Stimulated activated CD8-positive, alpha-beta memory T cell treated with anti-CD3 and anti-CD28 coated beads, Interleukin-12 subunit alpha, Interleukin-12 subunit beta, amount 100 ng/mL, for 4 hours (primary cell): ENCODE data around the gene PLIN5.
"Not testable (repeated sequence)": the region's sequence is repeated elsewhere in the genome, so short reads cannot be mapped to it uniquely, and the experiment has no call there.

Experiments used
- DNase-seq: peaks from one replicate; pipeline ENCODE4 v3.0.0-alpha.2; 2020; ENCODE audit warnings: low read depth

PLIN5 gene

DNA sequence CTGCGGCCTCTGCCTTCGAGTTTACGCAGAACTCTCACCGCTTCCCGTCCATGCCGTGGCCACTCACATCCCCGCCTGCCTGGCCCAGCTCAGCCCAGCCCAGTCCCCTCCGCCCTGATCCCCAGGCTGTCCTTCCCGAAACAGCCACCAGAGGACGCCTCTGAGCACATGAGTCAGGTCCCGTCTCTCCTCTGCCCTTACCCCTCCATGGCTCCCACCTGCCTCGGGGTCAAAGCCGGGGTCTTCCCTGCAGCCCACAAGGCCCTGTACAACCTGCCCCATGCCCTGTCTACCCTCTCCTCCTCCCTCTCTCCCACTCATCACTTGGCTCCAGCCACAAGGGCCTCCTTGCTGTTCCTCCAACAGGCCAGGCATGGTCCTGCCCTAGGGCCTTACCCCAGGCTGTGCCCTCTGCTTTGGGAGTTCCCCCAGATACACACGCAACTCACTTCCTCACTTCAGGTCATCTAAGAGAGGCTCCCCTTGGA, 32.6 kb upstream of the PLIN5 start:
- peak; percentile 29 for DNase-seq

GRCh38 chr19:4566402-4567051, 31.5 kb upstream of the PLIN5 start:
- DNase-seq: no peak

DNA sequence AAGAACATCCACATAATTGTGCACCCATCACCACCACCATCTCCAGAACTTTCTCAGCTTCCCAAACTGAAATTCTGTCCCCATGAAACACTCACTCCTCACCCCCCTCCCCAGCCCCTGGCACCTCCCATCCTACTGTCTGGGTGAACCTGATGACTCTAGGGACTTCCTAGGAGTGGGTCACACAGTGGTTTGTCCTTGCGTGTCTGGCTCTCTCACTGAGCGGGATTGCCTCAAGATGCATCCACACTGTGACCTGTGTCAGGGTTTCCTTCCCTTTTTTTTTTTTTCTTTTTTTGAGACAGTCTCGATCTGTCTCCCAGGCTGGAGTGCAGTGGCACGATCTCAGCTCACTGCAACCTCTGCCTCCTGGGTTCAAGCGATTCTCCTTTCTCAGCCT, 28.5 kb upstream of the PLIN5 start:
- not testable (repeated sequence) for DNase-seq

GRCh38 chr19:4562085-4562484, 27.1 kb upstream of the PLIN5 start:
- DNase-seq: not testable (repeated sequence)

DNA sequence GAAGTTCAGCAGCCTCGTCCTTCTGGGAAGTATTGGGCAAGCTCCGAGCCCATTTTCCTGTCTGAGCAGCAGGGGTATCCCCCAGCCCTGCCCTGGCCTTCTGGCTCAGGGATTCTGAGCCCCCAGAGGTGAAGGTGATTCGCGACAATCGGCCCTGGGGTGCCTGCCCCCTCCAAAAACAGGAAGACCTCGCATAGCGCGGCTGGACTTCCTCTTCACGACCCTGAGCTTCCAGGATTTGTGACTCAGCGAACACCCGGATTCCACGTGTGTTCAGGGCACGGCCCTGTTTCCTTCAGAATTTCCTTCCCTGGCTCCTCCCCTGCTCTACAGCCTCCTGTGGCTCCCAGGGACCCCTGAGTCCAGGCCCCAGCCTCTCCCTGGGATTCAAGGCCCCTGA, 24.5 kb upstream of the PLIN5 start, which contains the start of gene SEMA6B:
Gene SEMA6B (minus strand): TSS at position 116 of the 400 bp plus-strand sequence. CDS start 1,227 bp downstream, outside the sequence.
- no peak for DNase-seq

- no peak for DNase-seq
Observed at GRCh38 chr19:4557971-4558941, 23.2 kb upstream of the PLIN5 start.

- DNase-seq: no peak
Observed at GRCh38 chr19:4557144-4557970, 22.3 kb upstream of the PLIN5 start.

DNA sequence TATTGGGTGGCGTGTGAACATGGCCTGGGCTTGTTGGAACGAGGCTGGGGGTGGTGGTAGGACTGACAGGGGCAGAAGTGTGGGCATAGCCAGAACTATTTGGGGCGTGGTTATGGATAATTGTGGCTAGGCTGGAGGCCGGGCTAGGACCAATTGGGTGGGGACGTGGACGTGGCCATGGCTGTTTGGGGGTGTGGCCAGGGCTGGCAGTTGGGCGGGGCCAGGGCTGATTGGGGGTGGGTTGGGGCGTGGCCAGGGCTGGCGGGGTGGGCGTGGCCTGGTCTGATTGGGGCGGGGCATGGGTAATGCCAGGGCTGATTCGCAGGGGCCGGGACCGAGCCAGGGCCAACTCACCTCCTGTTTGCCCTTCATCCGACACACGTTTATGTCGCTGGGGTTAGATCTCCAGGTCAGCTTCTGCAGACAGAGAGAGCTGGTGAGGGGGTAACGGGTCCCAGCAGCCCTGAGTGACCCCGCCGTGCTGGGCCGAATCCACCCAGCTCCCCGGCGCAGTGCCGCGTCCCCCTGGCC, 21.6 kb upstream of the PLIN5 start:
- no peak for DNase-seq

- DNase-seq: no peak
Observed at GRCh38 chr19:4555657-4556561, 20.9 kb upstream of the PLIN5 start.

- no peak for DNase-seq
Observed at GRCh38 chr19:4554717-4555116, 19.7 kb upstream of the PLIN5 start.

GRCh38 chr19:4553775-4554174, 18.8 kb upstream of the PLIN5 start:
- DNase-seq: no peak

GRCh38 chr19:4553092-4553695, 18.2 kb upstream of the PLIN5 start:
- no peak for DNase-seq

- DNase-seq: no peak
Observed at GRCh38 chr19:4552525-4552819, 17.4 kb upstream of the PLIN5 start.

- DNase-seq: no peak
Observed at GRCh38 chr19:4550479-4551050, 15.5 kb upstream of the PLIN5 start.

DNA sequence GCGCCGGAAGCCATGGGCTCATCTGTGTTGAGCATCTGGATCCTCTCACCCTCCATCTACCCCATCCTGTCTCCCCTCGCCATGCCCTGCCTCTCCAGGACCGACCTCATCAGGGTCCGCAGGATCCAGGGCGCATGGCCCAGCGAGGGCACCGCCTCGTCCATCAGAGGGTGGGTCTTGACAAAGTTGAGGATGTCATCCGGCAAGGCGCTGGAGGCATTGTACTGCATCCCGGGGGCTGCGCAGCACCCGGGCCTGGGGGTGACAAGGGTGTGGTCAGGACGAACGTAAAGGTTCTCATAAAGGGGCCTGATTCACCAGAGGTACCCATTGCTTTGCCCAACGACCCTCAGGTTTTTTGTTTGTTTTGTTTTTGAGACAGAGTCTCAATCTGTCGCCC, 15.0 kb upstream of the PLIN5 start:
- no peak for DNase-seq

DNA sequence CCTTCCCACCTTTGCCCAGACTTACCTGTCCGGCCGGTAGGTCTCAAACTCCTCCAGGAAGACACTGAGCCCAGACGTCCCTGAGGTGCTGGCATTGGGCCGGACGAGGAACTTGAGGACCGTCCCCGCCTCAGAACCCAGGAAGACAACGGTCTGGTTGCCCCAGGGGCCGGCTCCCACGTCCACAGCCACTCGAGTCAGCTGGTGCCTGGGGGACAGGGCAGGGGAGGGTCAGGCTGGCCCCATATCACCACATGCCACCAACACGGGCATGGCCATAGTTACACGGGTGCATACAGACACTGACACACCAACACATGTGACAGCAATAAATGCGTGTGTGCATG, 13.2 kb upstream of the PLIN5 start:
- no peak for DNase-seq

- no peak for DNase-seq
Observed at GRCh38 chr19:4547303-4548237, 12.5 kb upstream of the PLIN5 start.

DNA sequence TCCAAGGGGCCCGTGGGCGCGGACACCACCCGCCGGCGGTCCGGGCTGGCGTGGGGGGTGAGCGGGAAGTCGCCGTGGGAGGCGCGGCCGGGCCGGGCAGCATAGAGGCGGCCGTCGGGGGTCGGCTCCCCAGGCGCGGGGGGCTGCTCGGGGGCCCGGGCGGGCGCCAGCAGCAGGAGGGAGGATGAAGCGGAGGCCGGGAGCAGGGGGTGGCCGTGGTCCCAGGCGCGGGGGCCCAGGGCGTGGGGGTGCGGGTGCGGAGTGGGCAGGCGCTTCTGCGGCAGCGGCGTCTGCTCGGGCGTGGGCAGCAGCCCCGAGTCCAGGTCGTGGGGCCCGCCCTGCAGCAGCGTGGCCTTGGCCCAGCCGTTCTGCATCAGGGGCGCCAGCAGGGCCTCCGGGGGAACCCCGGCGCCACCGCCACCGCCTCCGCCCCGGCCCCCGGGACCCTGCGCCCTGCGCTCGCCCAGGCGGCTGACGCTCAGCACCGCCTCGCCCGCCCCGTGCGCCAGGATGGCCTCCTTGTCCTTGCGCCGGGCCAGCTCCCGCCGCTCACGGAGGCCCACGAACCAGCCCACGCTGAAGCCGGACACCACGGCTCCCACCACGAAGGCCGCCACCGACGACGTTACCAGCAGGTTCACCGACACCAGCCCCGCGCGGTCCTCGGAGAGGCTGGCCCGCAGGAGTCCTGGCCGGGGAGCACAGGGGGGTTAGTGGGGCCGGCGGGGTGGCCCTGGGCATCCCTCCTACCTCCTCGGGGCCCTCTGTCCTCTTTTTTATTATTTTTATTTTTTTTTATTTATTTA, 9.0 kb upstream of the PLIN5 start:
- DNase-seq: no peak
